PC-3 (cell line): ENCODE results near the gene DUSP6. TPM values are rescaled to one million over a fixed set of nuclear protein-coding genes. Genes with fewer than 3 reads are reported as not detected.

ENCODE experiments used
- ATAC-seq: fragments of 200-7000 bp; cut with Tn5 transposase; 2 replicates; pipeline ENCODE4 v1.9.1; 2020; ENCODE audit warnings: mild to moderate bottlenecking, moderate library complexity
- BruUV-seq: library from RNA; stranded (reverse); fragments of 400-500 nt; replicated peaks from 2 replicates; lab custom pipeline; 2021; lab: Mats Ljungman, UMichigan
- CTCF ChIA-PET: fragments of 300-600 bp; sonication (Branson Sonifier 250); formaldehyde crosslinking; loops from one replicate; lab custom pipeline; 2022; ENCODE audit warnings: antibody characterized with exemption; lab: Charles Lee
- POLR2A ChIA-PET: fragments of 300-600 bp; sonication (Branson Sonifier 250); formaldehyde crosslinking; loops from one replicate; lab custom pipeline; 2022; ENCODE audit warnings: antibody characterized with exemption; ENCODE audit not compliant: unreplicated experiment; lab: Charles Lee
- DNase-seq: peaks from one replicate; pipeline ENCODE4 v3.0.0-alpha.2; 2015
- H2AFZ ChIP-seq: fragments of 300-600 bp; sonication (generic); 2 replicates; pipeline ENCODE4 v1.6.0; 2016; ENCODE audit warnings: antibody characterized with exemption, low read length
- H3F3A ChIP-seq: fragments of 300-600 bp; sonication (generic); one replicate; pipeline ENCODE4 v1.6.0; 2017; ENCODE audit warnings: antibody characterized with exemption, low read length, control low read depth, mild to moderate bottlenecking; ENCODE audit not compliant: unreplicated experiment
- H3K27ac ChIP-seq: fragments of 300-600 bp; sonication (generic); 2 replicates; pipeline ENCODE4 v1.5.1; 2016; ENCODE audit warnings: mild to moderate bottlenecking, low read length
- H3K27me3 ChIP-seq: fragments of 300-600 bp; sonication (generic); 2 replicates; pipeline ENCODE4 v1.6.1; 2016; ENCODE audit warnings: low read length, mixed read lengths
- H3K36me3 ChIP-seq: fragments of 300-600 bp; sonication (generic); 2 replicates; pipeline ENCODE4 v1.6.1; 2016; ENCODE audit warnings: low read depth, mixed run types, low read length, mixed read lengths
- H3K4me1 ChIP-seq: fragments of 300-600 bp; sonication (generic); 2 replicates; pipeline ENCODE4 v1.5.1; 2016; ENCODE audit warnings: low read length; ENCODE audit not compliant: insufficient read depth
- H3K4me2 ChIP-seq: fragments of 300-600 bp; sonication (generic); 2 replicates; pipeline ENCODE4 v1.6.0; 2016; ENCODE audit warnings: low read length
- H3K4me3 ChIP-seq: fragments of 300-600 bp; sonication (generic); 2 replicates; pipeline ENCODE4 v1.5.1; 2016; ENCODE audit warnings: mild to moderate bottlenecking, low read length, mixed read lengths
- H3K79me2 ChIP-seq: fragments of 300-600 bp; sonication (generic); 2 replicates; pipeline ENCODE4 v1.6.1; 2017; ENCODE audit warnings: low read length, mixed read lengths
- H3K9ac ChIP-seq: fragments of 300-600 bp; sonication (generic); 2 replicates; pipeline ENCODE4 v1.6.0; 2016; ENCODE audit warnings: mild to moderate bottlenecking, low read length
- H3K9me2 ChIP-seq: fragments of 300-600 bp; sonication (generic); replicated peaks from 2 replicates; pipeline ENCODE4 v1.6.1; 2016; ENCODE audit warnings: mixed run types, low read length, mixed read lengths
- H3K9me3 ChIP-seq: fragments of 300-600 bp; sonication (generic); 2 replicates; pipeline ENCODE4 v1.6.1; 2016; ENCODE audit warnings: low read length, mixed read lengths
- H4K20me1 ChIP-seq: fragments of 300-600 bp; sonication (generic); 2 replicates; pipeline ENCODE4 v1.6.1; 2016; ENCODE audit warnings: low read length, mixed read lengths
- EZH2 ChIP-seq: fragments of 300-600 bp; sonication (generic); IDR thresholded peaks from one replicate; pipeline ENCODE4 v1.6.1; 2017; ENCODE audit warnings: antibody characterized with exemption, mild to moderate bottlenecking, low read length; ENCODE audit not compliant: unreplicated experiment
- EZH2phosphoT487 ChIP-seq: fragments of 300-600 bp; sonication (generic); IDR thresholded peaks from 2 replicates; pipeline ENCODE4 v1.6.1; 2018; ENCODE audit warnings: mild to moderate bottlenecking, antibody characterized with exemption, low read length, borderline replicate concordance
- intact Hi-C: fragments of 100-400 bp; cut with micrococcal nuclease; formaldehyde crosslinking; loops from 2 replicates; pipeline ENCODE4 v1.9.0; 2023
- total RNA-seq: library from RNA; depleted of rRNA; stranded (reverse); fragments of >200 nt; gene quantifications from 2 replicates; pipeline ENCODE4 v1.2.3, GENCODE V29; 2014
- TF ChIP-seq, protein P1 (sequence below): fragments of 300-600 bp; sonication (generic); conservative IDR thresholded peaks from 2 replicates; pipeline ENCODE4 v1.5.1; 2017; ENCODE audit warnings: antibody characterized with exemption, low read depth, mild to moderate bottlenecking, low read length

The DUSP6 gene
- total RNA-seq, 1 experiment from 2014 or later = 244 TPM

GRCh38 chr12:89390802-89391673 lies 38.7 kb upstream of the DUSP6 start:
- H3K9me2 ChIP-seq = no peaks in the 10 kb centered on the region
- TF ChIP-seq, protein P1, sequence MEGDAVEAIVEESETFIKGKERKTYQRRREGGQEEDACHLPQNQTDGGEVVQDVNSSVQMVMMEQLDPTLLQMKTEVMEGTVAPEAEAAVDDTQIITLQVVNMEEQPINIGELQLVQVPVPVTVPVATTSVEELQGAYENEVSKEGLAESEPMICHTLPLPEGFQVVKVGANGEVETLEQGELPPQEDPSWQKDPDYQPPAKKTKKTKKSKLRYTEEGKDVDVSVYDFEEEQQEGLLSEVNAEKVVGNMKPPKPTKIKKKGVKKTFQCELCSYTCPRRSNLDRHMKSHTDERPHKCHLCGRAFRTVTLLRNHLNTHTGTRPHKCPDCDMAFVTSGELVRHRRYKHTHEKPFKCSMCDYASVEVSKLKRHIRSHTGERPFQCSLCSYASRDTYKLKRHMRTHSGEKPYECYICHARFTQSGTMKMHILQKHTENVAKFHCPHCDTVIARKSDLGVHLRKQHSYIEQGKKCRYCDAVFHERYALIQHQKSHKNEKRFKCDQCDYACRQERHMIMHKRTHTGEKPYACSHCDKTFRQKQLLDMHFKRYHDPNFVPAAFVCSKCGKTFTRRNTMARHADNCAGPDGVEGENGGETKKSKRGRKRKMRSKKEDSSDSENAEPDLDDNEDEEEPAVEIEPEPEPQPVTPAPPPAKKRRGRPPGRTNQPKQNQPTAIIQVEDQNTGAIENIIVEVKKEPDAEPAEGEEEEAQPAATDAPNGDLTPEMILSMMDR = no peak
- TF ChIP-seq EZH2 = no peak
- TF ChIP-seq EZH2phosphoT487 = no peak
- no peaks in the 10 kb centered on the region for H4K20me1 ChIP-seq
- no peaks in the 10 kb centered on the region for H3K27me3 ChIP-seq
- peak overlapping the region; percentile 12; the same call in 1 of the 2 replicates for H3K9ac ChIP-seq
- ChIA-PET CTCF (no interaction called here), POLR2A (no interaction called here)
- intact Hi-C loops = no loop called here
- peak; percentile 88 for ATAC-seq
- H3K4me1 ChIP-seq = peaks cover 28% of the 10 kb centered on the region
- H3K4me3 ChIP-seq = no peak overlapping the region
- H3K36me3 ChIP-seq = no peaks in the 10 kb centered on the region
- no peaks in the 10 kb centered on the region for H3K9me3 ChIP-seq
- no peaks in the 10 kb centered on the region for H3K79me2 ChIP-seq
- peak overlapping the region; percentile 12 for H3K4me2 ChIP-seq
- peaks cover 2% of the 10 kb centered on the region for H3F3A ChIP-seq
- no TSS peak for BruUV-seq
- H2AFZ ChIP-seq = no peak overlapping the region
- peak overlapping the region; percentile 84 for H3K27ac ChIP-seq
- DNase-seq = peak; percentile 78

DNA sequence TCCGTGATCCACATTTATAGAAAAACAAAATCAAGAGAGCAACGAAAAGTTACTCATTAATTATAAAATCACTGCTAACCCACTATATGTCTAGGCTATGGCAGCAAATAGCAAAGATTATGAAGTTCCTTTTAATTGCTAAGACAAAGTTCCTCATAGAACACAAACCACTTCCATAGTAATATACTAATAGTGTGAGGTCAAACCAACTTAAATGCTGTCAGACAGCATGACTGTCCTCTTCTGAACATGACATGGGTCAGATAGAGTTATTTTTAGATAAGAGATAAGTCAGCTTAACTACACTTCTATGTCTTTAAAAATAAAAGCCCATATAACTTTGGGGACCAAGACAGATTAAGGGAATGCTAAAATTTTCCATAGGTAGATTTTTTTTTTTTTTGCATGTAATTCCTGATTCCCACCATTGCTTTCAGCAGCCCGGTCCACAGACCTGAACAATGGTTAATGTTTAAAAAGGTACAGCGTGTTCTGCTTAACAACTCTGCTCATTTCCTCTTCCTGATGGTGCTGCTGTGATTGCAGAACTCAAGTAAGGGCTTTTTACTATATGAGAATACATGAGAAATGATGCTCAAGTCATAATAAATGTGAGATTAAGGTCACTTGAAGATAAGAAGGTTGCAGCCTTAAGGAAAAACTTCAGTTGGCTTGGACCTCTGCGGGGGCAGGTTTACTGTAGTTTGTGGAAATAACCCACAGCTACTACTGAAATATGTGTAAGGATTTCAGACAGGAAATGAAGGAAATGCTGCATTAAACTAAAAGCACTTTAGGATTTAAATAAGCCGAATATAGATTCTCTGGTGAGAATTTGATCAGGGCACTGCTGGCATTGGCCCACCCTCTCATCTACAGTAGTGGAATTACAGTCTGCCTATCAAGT lies 37.7 kb upstream of the DUSP6 start:
- Histone ChIP-seq H3K4me1 (peaks cover 38% of the 10 kb centered on the region), H3K27ac (peak overlapping the region; percentile 84), H3K4me2 (peak overlapping the region; percentile 12), H3K4me3 (no peak overlapping the region), H3K79me2 (no peaks in the 10 kb centered on the region), H2AFZ (no peak overlapping the region), H3K9me3 (no peaks in the 10 kb centered on the region), H3K27me3 (no peaks in the 10 kb centered on the region), H3K36me3 (no peaks in the 10 kb centered on the region), H3K9ac (no peak overlapping the region), H3K9me2 (no peaks in the 10 kb centered on the region), H3F3A (peaks cover 2% of the 10 kb centered on the region), H4K20me1 (no peaks in the 10 kb centered on the region)
- no peak for DNase-seq
- ChIA-PET CTCF (no interaction called here), POLR2A (no interaction called here)
- TF ChIP-seq EZH2 (no peak), EZH2phosphoT487 (no peak)
- TF ChIP-seq, protein P1 = no peak
- intact Hi-C loops = no loop called here
- ATAC-seq = no peak
- no TSS peak for BruUV-seq
